Uterus (tissue), 4 donors: Measurements from ENCODE around the gene RAC2. TPM values are rescaled to one million over a fixed set of nuclear protein-coding genes. Genes with fewer than 3 reads are reported as not detected.
"Not testable (repeated sequence)": the region's sequence is repeated elsewhere in the genome, so short reads cannot be mapped to it uniquely, and the experiment has no call there.

ENCODE experiments used
- DNase-seq, 2 donors: peaks; one replicate each; pipeline ENCODE4 v3.0.0-alpha.2; 2019 to 2020
- H3K27ac ChIP-seq, 2 donors: fragments of 200-600 bp; sonication (generic); 1 replicate in 1 of 2; 2 replicates in 1 of 2; pipeline ENCODE4 v1.5.1; 2016 to 2018
- H3K27me3 ChIP-seq, 2 donors: fragments of 200-600 bp; sonication (generic); one replicate each; pipeline ENCODE4 v1.5.1; 2018 to 2019; ENCODE audit warnings: control low read depth in 1 of 2
- H3K36me3 ChIP-seq, 2 donors: fragments of 200-600 bp; sonication (generic); one replicate each; pipeline ENCODE4 v1.5.1; 2019; ENCODE audit warnings: control low read depth in 1 of 2
- H3K4me1 ChIP-seq, 2 donors: fragments of 200-600 bp; sonication (generic); one replicate each; pipeline ENCODE4 v1.5.1; 2018 to 2019; ENCODE audit warnings: control low read depth in 1 of 2
- H3K4me3 ChIP-seq, 2 donors: fragments of 200-600 bp; sonication (generic); 1 replicate in 1 of 2; 2 replicates in 1 of 2; pipeline ENCODE4 v1.5.1; 2018 to 2019; ENCODE audit warnings: mild to moderate bottlenecking in 1 of 2
- H3K9me3 ChIP-seq, 2 donors: fragments of 200-600 bp; sonication (generic); one replicate each; pipeline ENCODE4 v1.5.1; 2019; ENCODE audit warnings: control low read depth in 1 of 2
- CTCF ChIP-seq, 4 experiments: fragments of 200-600 bp in 2 of 4; fragments of 450-650 bp in 2 of 4; sonication (generic) in 2 of 4; IDR thresholded peaks; one replicate each; pipeline ENCODE4 v1.5.1; 2016 to 2019; ENCODE audit warnings: antibody characterized with exemption in 4 of 4, mild to moderate bottlenecking in 2 of 4, moderate library complexity in 1 of 4
- POLR2A ChIP-seq, 2 donors: fragments of 450-650 bp; IDR thresholded peaks; one replicate each; pipeline ENCODE4 v1.6.1; 2016; ENCODE audit warnings: antibody characterized with exemption in 2 of 2, mild to moderate bottlenecking in 1 of 2, moderate library complexity in 1 of 2
- intact Hi-C: fragments of 100-400 bp; cut with DNase I; formaldehyde crosslinking; loops from one replicate; pipeline ENCODE4 v1.15.1; 2023; ENCODE audit warnings: low total_unique reads
- total RNA-seq, 4 donors: library from RNA; depleted of rRNA in 3 of 4; stranded (reverse); fragments of >200 nt in 3 of 4; gene quantifications; one replicate each; pipeline versions ENCODE4 v1.1.0 to v1.2.4, GENCODE V29; 2014 to 2023
- donor health status: DM: yes; HTN: yes; CAD: no.

The RAC2 gene
- total RNA-seq, 4 donors from 2014 or later: 2.4 to 6.7 (median 4.5) TPM

DNA sequence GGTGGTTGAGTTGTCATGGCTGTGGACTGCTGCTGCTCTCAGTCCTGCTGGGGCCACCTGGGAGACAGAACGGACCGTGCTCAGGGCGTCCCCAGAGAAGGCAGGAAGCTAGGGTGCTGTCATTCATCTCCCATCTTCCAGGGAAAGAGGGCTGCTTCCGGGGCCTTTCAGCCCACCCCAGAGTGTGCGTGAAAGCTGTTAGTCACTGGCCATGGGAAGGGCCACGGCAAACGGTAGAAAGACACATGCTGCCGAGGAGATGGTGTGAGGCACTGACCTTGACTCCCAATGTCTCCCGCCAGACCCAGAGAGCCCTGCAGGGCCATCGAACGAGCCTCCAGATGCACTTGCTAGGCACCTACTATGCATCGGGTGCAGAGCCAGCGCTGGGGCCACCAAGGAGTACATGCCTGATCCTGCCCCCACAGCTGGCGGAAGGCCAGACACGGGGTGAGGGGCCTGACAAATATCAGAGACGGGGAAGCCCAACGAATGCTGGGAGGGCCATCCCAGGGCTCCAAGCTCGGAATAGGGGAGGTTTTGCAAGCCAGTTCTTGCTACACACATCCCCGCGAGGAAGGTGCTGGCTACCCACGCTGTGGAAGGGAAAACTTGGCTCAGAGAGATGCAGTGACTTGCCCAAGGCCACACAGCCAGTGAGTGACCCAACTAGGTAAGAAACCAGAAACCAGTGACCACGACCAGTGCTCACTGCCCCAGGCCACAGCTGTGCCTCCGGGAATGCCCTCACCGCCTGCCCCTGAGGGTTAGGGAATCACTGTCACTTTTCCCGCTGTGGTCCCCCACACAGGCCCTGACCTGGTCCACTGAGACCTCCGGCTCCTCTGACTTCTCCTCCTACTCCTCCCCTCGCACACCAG lies 10.1 kb downstream of the RAC2 start:
- no peak for DNase-seq

DNA sequence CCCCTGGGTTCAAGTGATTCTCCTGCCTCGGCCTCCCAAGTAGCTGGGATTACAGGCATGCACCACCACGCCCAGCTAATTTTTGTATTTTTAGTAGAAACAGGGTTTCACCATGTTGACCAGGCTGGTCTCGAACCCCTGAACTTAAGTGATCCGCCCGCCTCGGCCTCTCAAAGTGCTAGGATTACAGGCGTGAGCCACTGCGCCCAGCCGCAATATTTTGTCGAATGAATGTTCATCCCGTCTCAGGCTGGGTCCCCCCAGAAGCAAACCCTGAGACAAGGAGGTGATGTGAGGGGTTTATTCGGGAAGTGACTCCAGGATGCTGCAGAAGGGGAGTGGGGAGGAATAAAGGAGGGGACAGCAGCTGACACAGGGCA lies 10.7 kb downstream of the RAC2 start:
- H3K27me3 ChIP-seq, intact Hi-C loops: not testable (repeated sequence)

More for the DNA sequence above, 10.1 kb downstream of the RAC2 start:
- Histone ChIP-seq H3K36me3 (no peaks in the 10 kb centered on the region), H3K4me3 (no peak overlapping the region), H3K9me3 (no peaks in the 10 kb centered on the region), H3K27me3 (no peaks in the 10 kb centered on the region), H3K4me1 (no peaks in the 10 kb centered on the region), H3K27ac (no peak overlapping the region)
- TF ChIP-seq CTCF (IDR thresholded peaks at IDR 0.05) (no peak), POLR2A (IDR thresholded peaks at IDR 0.05) (no peak)
- intact Hi-C loops: no loop called here

DNA sequence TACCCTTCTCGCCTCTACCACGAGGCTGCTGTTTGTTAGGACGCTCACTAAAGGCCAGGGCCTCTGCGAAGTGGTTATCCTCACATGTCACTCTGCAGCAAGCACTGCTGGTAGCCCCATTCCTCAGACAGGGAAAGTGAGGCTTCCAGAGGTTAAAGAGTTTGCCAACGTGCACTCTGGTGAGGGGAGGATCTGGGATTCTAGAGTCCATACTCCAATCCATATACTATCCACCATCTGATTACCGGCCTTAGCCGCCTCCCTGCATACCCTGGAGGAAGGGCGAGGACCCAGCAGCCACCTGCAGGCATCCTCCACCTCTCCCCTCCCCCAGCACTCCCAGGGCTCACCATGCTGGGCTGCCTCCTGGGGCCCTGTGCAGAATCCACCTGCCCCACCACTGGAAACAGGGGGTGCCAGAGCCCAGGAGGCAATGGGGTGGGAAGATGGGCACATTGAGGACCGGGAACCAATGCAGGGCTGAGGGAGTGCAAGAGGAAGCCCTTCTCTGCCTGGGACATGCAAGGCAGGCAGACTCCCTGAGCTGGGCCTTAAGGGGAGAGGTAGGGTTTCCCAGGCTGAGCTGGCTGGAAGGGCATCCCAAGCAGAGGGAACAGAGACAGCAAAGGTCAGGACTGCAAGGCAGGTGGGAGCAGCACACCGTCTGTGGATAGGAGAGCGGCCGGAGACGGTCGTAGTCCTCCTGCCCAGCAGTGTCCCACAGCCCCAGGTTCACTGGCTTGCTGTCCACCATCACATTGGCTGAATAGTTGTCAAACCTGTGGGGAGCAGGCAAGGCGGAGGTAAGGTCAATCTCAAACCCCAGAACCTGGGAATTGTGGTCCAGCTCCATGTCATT lies 11.7 kb downstream of the RAC2 start:
- no peak for DNase-seq
- Histone ChIP-seq H3K27ac (no peak overlapping the region), H3K36me3 (no peaks in the 10 kb centered on the region), H3K4me3 (no peak overlapping the region), H3K9me3 (no peaks in the 10 kb centered on the region), H3K27me3 (no peaks in the 10 kb centered on the region), H3K4me1 (no peaks in the 10 kb centered on the region)
- intact Hi-C loops: no loop called here
- TF ChIP-seq CTCF (IDR thresholded peaks at IDR 0.05) (no peak), POLR2A (IDR thresholded peaks at IDR 0.05) (no peak)

More for the DNA sequence above, 10.7 kb downstream of the RAC2 start:
- not testable (repeated sequence) for H3K27ac ChIP-seq, H3K36me3 ChIP-seq, DNase-seq, H3K9me3 ChIP-seq, H3K4me1 ChIP-seq, H3K4me3 ChIP-seq

DNA sequence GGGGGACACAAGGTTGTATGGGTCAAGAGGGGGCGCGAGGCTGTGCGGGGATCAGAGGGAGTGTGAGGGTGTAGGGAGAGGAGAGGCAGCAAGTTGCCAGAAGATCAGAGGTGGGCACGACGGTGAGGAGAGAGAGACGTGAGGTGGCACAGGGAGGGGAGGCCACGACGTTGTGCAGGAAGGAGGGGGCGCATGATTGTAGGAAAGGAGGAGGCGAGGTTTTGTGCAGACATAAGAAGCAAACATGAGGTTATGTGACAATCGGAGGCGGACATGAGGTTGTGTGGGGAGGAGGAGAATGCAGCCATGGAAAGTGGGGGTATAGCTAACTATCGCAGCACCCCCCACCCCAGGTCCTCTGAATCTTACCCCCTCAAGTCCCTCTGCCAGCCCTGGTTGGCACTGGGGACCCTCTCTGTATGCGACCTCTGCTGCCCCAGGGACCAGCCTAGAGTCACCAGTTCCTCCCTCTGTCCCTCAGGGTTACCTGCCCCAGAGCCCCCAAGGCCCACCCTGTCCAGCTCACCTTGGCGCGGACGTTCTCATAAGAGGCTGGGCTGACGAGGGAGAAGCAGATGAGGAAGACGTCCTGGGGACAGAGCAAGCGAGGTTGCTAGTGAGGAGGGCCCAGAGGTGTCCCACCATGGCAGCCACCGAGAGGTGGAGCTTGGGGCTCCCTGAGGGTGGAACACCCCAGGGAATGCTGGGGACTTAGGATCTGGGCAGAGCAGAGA lies 12.5 kb downstream of the RAC2 start:
- Histone ChIP-seq H3K4me3 (no peak overlapping the region), H3K27me3 (no peaks in the 10 kb centered on the region), H3K36me3 (no peaks in the 10 kb centered on the region), H3K4me1 (no peaks in the 10 kb centered on the region), H3K27ac (no peak overlapping the region), H3K9me3 (no peaks in the 10 kb centered on the region)
- TF ChIP-seq POLR2A (IDR thresholded peaks at IDR 0.05): no peak
- no peak for DNase-seq
- intact Hi-C loops: no loop called here

DNA sequence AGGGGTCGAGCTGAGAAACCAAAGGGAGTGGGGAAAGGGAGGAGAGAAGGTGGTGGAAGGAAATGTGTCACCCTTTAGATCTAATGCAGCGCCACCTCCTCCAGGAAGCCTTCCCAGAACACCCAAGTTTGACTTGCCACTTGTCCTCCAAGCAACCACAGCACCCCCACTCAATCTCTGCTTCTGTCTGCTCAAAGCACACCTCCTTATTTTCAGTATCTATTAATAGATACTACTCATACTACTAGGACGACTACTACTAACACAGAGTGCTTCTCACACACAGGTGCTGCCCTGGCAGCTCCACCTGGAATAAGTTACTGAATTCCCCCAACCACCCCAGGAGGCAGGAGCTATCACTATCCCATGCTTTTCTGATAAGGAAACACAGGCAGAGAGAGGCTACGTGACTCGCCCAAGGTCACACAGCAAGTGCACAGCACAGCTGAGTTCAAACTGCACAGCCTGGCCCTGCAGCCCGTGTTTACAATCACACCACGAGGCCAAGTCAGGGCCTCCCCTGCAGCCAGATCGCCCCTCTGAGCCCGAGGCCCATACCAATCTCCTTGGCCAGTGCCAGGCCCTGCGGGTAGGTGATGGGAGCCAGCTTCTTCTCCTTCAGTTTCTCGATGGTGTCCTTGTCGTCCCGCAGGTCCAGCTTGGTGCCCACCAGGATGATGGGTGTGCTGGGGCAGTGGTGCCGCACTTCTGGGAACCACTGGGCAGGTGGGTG lies 13.2 kb downstream of the RAC2 start:
- H3K9me3 ChIP-seq: no peaks in the 10 kb centered on the region
- no peaks in the 10 kb centered on the region for H3K4me1 ChIP-seq
- no peaks in the 10 kb centered on the region for H3K27me3 ChIP-seq
- intact Hi-C loops: no loop called here
- no peak overlapping the region for H3K4me3 ChIP-seq
- no peak overlapping the region for H3K27ac ChIP-seq
- TF ChIP-seq CTCF (IDR thresholded peaks at IDR 0.05) (no peak), POLR2A (IDR thresholded peaks at IDR 0.05) (no peak)
- H3K36me3 ChIP-seq: no peaks in the 10 kb centered on the region
- DNase-seq: no peak
